Lung (tissue), 12 donors: ENCODE measurements around the gene BAZ1A. TPM values are rescaled to one million over a fixed set of nuclear protein-coding genes. Genes with fewer than 3 reads are reported as not detected.

ENCODE experiments used
- ATAC-seq: fragments of 200-7000 bp; cut with Tn5 transposase; one replicate; pipeline ENCODE4 v1.9.1; 2020; ENCODE audit warnings: moderate number of reproducible peaks; ENCODE audit not compliant: insufficient read depth, low FRiP score
- DNase-seq, 3 donors: peaks; one replicate each; pipeline ENCODE4 v3.0.0-alpha.2; 2013 to 2017
- H3K27ac ChIP-seq, 2 donors: one replicate each; pipeline ENCODE4 v1.5.1; 2013; ENCODE audit warnings: mild to moderate bottlenecking in 2 of 2, moderate library complexity in 2 of 2, control low read depth in 1 of 2, inconsistent platforms in 1 of 2, low read depth in 1 of 2, low read length in 1 of 2
- H3K27me3 ChIP-seq, 3 donors: one replicate each; pipeline ENCODE4 v1.5.1; 2013; ENCODE audit warnings: low read length in 2 of 3; ENCODE audit not compliant: control insufficient read depth in 3 of 3, insufficient read depth in 3 of 3
- H3K36me3 ChIP-seq, 4 donors: one replicate each; pipeline ENCODE4 v1.5.1; 2013; ENCODE audit warnings: low read length in 4 of 4, mild to moderate bottlenecking in 1 of 4, moderate library complexity in 1 of 4; ENCODE audit not compliant: control insufficient read depth in 4 of 4, insufficient read depth in 4 of 4
- H3K4me1 ChIP-seq, 5 donors: one replicate each; pipeline ENCODE4 v1.5.1; 2013; ENCODE audit warnings: low read length in 5 of 5, mild to moderate bottlenecking in 2 of 5, moderate library complexity in 1 of 5; ENCODE audit not compliant: control insufficient read depth in 5 of 5, insufficient read depth in 5 of 5
- H3K4me3 ChIP-seq: one replicate; pipeline ENCODE4 v1.5.1; 2013; ENCODE audit warnings: mild to moderate bottlenecking, control low read depth, moderate library complexity
- H3K9ac ChIP-seq, 2 donors: one replicate each; pipeline ENCODE4 v1.5.1; 2013; ENCODE audit warnings: low read length in 2 of 2, control low read depth in 1 of 2; ENCODE audit not compliant: insufficient read depth in 1 of 2
- H3K9me3 ChIP-seq, 4 donors: one replicate each; pipeline ENCODE4 v1.5.1; 2013; ENCODE audit warnings: low read length in 3 of 4, mild to moderate bottlenecking in 1 of 4, moderate library complexity in 1 of 4; ENCODE audit not compliant: control insufficient read depth in 4 of 4, insufficient read depth in 3 of 4
- CTCF ChIP-seq: IDR thresholded peaks from 2 replicates; pipeline ENCODE4 v1.5.1; 2012; ENCODE audit warnings: mild to moderate bottlenecking; ENCODE audit errors: control extremely low read depth, extremely low read depth
- WGBS, 2 donors: extraction: QIAGEN DNeasy Blood & Tissue Kit; methylation state at CpG; one replicate each; pipeline ENCODE4 v1.1.7; 2013; 5-methylcytosine and 5-hydroxymethylcytosine counted together
- polyA plus RNA-seq, 2 donors: library from polyadenylated mRNA; stranded (reverse); fragments of 200-250 nt; gene quantifications; one replicate each; pipeline ENCODE4 v1.2.1, GENCODE V29; 2013
- total RNA-seq, 2 donors: library from RNA; depleted of rRNA in 1 of 2; stranded (reverse); fragments of >200 nt in 1 of 2; gene quantifications; one replicate each; pipeline ENCODE4 v1.2.1, GENCODE V29; 2014 to 2021
- donor health status: control.
- donor health status: control.
- donor health status: Bipolar disorder and iron deficiency.
- donor health status: healthy.
- donor health status: DM: yes; HTN: yes; CAD: no.

BAZ1A gene
- total and polyA plus RNA-seq, 4 donors: 17.2 to 52.4 (median 32.1) TPM

GRCh38 chr14:34766606-34767005, 108.6 kb downstream of the BAZ1A start:
- Histone ChIP-seq H3K27ac (no peak overlapping the region), H3K4me1 (no peaks in the 10 kb centered on the region), H3K4me3 (no peak overlapping the region), H3K9me3 (no peaks in the 10 kb centered on the region), H3K9ac (no peak overlapping the region), H3K27me3 (no peaks in the 10 kb centered on the region), H3K36me3 (peaks cover 15 to 20% (median 17%) of the 10 kb centered on the region in 4 donors)
- ATAC-seq (no peak), DNase-seq (no peak)
- WGBS, 2 donors: 87 to 92% methylated on average over 2 of the region's 2 CpGs
- no peak for TF ChIP-seq CTCF

GRCh38 chr14:34766060-34766459, 109.1 kb downstream of the BAZ1A start:
- Histone ChIP-seq H3K9ac (no peak overlapping the region), H3K4me1 (no peaks in the 10 kb centered on the region), H3K9me3 (no peaks in the 10 kb centered on the region), H3K4me3 (no peak overlapping the region), H3K27me3 (no peaks in the 10 kb centered on the region), H3K36me3 (peaks cover 13 to 22% (median 18%) of the 10 kb centered on the region in 4 donors), H3K27ac (no peak overlapping the region)
- no peak for TF ChIP-seq CTCF
- DNase-seq: no peak
- 95% methylated on average over 3 of the region's 3 CpGs for WGBS, 2 donors
- ATAC-seq: no peak

- Histone ChIP-seq H3K36me3 (peaks cover 3 to 12% (median 6%) of the 10 kb centered on the region in 4 donors), H3K4me1 (no peaks in the 10 kb centered on the region), H3K9me3 (no peaks in the 10 kb centered on the region), H3K27ac (no peak overlapping the region), H3K4me3 (no peak overlapping the region), H3K9ac (no peak overlapping the region), H3K27me3 (no peaks in the 10 kb centered on the region)
- 87 to 96% methylated on average over 2 of the region's 2 CpGs for WGBS, 2 donors
- no peak for TF ChIP-seq CTCF
- DNase-seq (no peak), ATAC-seq (no peak)
These were observed 119.9 kb downstream of the BAZ1A start for GRCh38 chr14:34755215-34755614.

GRCh38 chr14:34754687-34755086, 120.5 kb downstream of the BAZ1A start:
- Histone ChIP-seq H3K9me3 (no peaks in the 10 kb centered on the region), H3K36me3 (peaks cover 2 to 12% (median 5%) of the 10 kb centered on the region in 4 donors), H3K4me3 (no peak overlapping the region), H3K4me1 (no peaks in the 10 kb centered on the region), H3K9ac (no peak overlapping the region), H3K27me3 (no peaks in the 10 kb centered on the region), H3K27ac (no peak overlapping the region)
- ATAC-seq (no peak), DNase-seq (no peak)
- whole genome bisulfite sequencing, 2 donors: 93 to 96% methylated on average over 1 of the region's 1 CpG
- TF ChIP-seq CTCF: no peak
